PC-9 (cell line): Measurements from ENCODE around the gene NUTM1. TPM values are rescaled to one million over a fixed set of nuclear protein-coding genes. Genes with fewer than 3 reads are reported as not detected.
A peak's percentile ranks its signal among the peaks of the same experiment; 100 is the strongest.
"Not testable (repeated sequence)": the region's sequence is repeated elsewhere in the genome, so short reads cannot be mapped to it uniquely, and the experiment has no call there.

Experiments used
- BruUV-seq: library from RNA; stranded (reverse); fragments of 400-500 nt; replicated peaks from 2 replicates; lab custom pipeline; 2021; lab: Mats Ljungman, UMichigan
- CTCF ChIA-PET: fragments of 300-600 bp; sonication (Branson Sonifier 250); formaldehyde crosslinking; loops from one replicate; lab custom pipeline; 2022; ENCODE audit warnings: antibody characterized with exemption; lab: Charles Lee
- POLR2A ChIA-PET: fragments of 300-600 bp; sonication (Branson Sonifier 250); formaldehyde crosslinking; loops from one replicate; lab custom pipeline; 2022; ENCODE audit warnings: antibody characterized with exemption; ENCODE audit not compliant: unreplicated experiment; lab: Charles Lee
- DNase-seq, 2 experiments: peaks; one replicate each; pipeline versions ENCODE4 v3.0.0 to v3.0.0-alpha.2; 2015 to 2022; ENCODE audit warnings: mixed read lengths in 1 of 2
- H2AFZ ChIP-seq: fragments of 200-600 bp; sonication (generic); 2 replicates; pipeline ENCODE4 v1.8.1; 2017; ENCODE audit warnings: antibody characterized with exemption
- H3F3A ChIP-seq: fragments of 200-600 bp; sonication (generic); 2 replicates; pipeline ENCODE4 v1.8.1; 2017; ENCODE audit warnings: antibody characterized with exemption, mild to moderate bottlenecking, low read depth; ENCODE audit not compliant: insufficient read depth
- H3K27ac ChIP-seq: fragments of 200-600 bp; sonication (generic); 2 replicates; pipeline ENCODE4 v1.6.1; 2016; ENCODE audit warnings: mixed run types
- H3K27me3 ChIP-seq: fragments of 200-600 bp; sonication (generic); 2 replicates; pipeline ENCODE4 v1.6.1; 2016; ENCODE audit warnings: low read depth, mixed run types; ENCODE audit not compliant: insufficient read depth
- H3K36me3 ChIP-seq: fragments of 200-600 bp; sonication (generic); 2 replicates; pipeline ENCODE4 v1.6.1; 2016; ENCODE audit warnings: low read depth, mixed run types
- H3K4me1 ChIP-seq: fragments of 200-600 bp; sonication (generic); replicated peaks from 2 replicates; pipeline ENCODE4 v1.6.1; 2016; ENCODE audit warnings: mixed run types; ENCODE audit not compliant: insufficient read depth
- H3K4me2 ChIP-seq: fragments of 200-600 bp; sonication (generic); 2 replicates; pipeline ENCODE4 v1.6.1; 2017; ENCODE audit warnings: mixed run types
- H3K4me3 ChIP-seq: fragments of 200-600 bp; sonication (generic); 2 replicates; pipeline ENCODE4 v1.6.1; 2016; ENCODE audit warnings: mixed run types
- H3K79me2 ChIP-seq: fragments of 200-600 bp; sonication (generic); 2 replicates; pipeline ENCODE4 v1.6.1; 2017; ENCODE audit warnings: low read depth, mixed run types
- H3K9me2 ChIP-seq: fragments of 200-600 bp; sonication (generic); 2 replicates; pipeline ENCODE4 v1.8.1; 2017; ENCODE audit warnings: mild to moderate bottlenecking; ENCODE audit not compliant: insufficient read depth
- H3K9me3 ChIP-seq: fragments of 200-600 bp; sonication (generic); 2 replicates; pipeline ENCODE4 v1.8.1; 2016; ENCODE audit warnings: low read depth; ENCODE audit not compliant: insufficient read depth
- H4K20me1 ChIP-seq: fragments of 200-600 bp; sonication (generic); 2 replicates; pipeline ENCODE4 v1.8.1; 2017; ENCODE audit not compliant: insufficient read depth
- CTCF ChIP-seq: fragments of 200-600 bp; sonication (generic); conservative IDR thresholded peaks from 2 replicates; pipeline ENCODE4 v1.6.1; 2017; ENCODE audit warnings: mixed run types, antibody characterized with exemption, mild to moderate bottlenecking, moderate library complexity
- EZH2 ChIP-seq: fragments of 200-600 bp; sonication (generic); IDR thresholded peaks from 2 replicates; pipeline ENCODE4 v1.8.0; 2017; ENCODE audit warnings: antibody characterized with exemption, low read depth
- intact Hi-C: fragments of 100-400 bp; cut with micrococcal nuclease; formaldehyde crosslinking; loops from one replicate; pipeline ENCODE4 v1.10.0; 2022; ENCODE audit not compliant: unreplicated experiment
- total RNA-seq: library from RNA; stranded (reverse); gene quantifications from 2 replicates; pipeline ENCODE4 v1.2.3, GENCODE V29; 2021

Gene NUTM1
- total RNA-seq, 1 experiment from 2014 or later, result not detected

- H3K27me3 ChIP-seq, result no peaks in the 10 kb centered on the region
- POLR2A ChIA-PET, result no interaction called here
Measured at GRCh38 chr15:34370643-34371042, 27.5 kb downstream of the NUTM1 start.

GRCh38 chr15:34373951-34374350 is 30.8 kb downstream of the NUTM1 start:
- H3K27me3 ChIP-seq, result no peaks in the 10 kb centered on the region
- no peak overlapping the region for H3K4me3 ChIP-seq
- H3F3A ChIP-seq, result no peaks in the 10 kb centered on the region; the same call in 1 of the 2 replicates
- H3K27ac ChIP-seq, result no peak overlapping the region
- TF ChIP-seq CTCF (no peak), EZH2 (no peak)
- no peaks in the 10 kb centered on the region for H3K9me2 ChIP-seq
- no peaks in the 10 kb centered on the region for H3K4me1 ChIP-seq
- ChIA-PET POLR2A (no interaction called here), CTCF (no interaction called here)
- H4K20me1 ChIP-seq, result no peaks in the 10 kb centered on the region
- intact Hi-C loops, result no loop called here
- no peak overlapping the region for H2AFZ ChIP-seq
- H3K36me3 ChIP-seq, result no peaks in the 10 kb centered on the region
- H3K9me3 ChIP-seq, result no peaks in the 10 kb centered on the region
- no peak for DNase-seq
- no TSS peak for BruUV-seq
- H3K4me2 ChIP-seq, result no peak overlapping the region
- H3K79me2 ChIP-seq, result no peaks in the 10 kb centered on the region

More at GRCh38 chr15:34370643-34371042, 27.5 kb downstream of the NUTM1 start:
- CTCF ChIA-PET, result no interaction called here
- Histone ChIP-seq H3K27ac (no peak overlapping the region), H3F3A (no peaks in the 10 kb centered on the region; the same call in 1 of the 2 replicates), H2AFZ (no peak overlapping the region), H3K4me3 (no peak overlapping the region), H3K79me2 (peaks cover 5% of the 10 kb centered on the region), H3K9me2 (no peaks in the 10 kb centered on the region), H4K20me1 (no peaks in the 10 kb centered on the region), H3K4me1 (peaks cover 9% of the 10 kb centered on the region), H3K4me2 (no peak overlapping the region), H3K36me3 (no peaks in the 10 kb centered on the region), H3K9me3 (no peaks in the 10 kb centered on the region)
- no peak for TF ChIP-seq CTCF
- TF ChIP-seq EZH2, result no peak
- intact Hi-C loops, result no loop called here
- no TSS peak for BruUV-seq
- no peak for DNase-seq

GRCh38 chr15:34374816-34375215 is 31.7 kb downstream of the NUTM1 start:
- ChIA-PET CTCF (no interaction called here), POLR2A (no interaction called here)
- H3K79me2 ChIP-seq, result no peaks in the 10 kb centered on the region
- no TSS peak for BruUV-seq
- no peak overlapping the region for H3K4me2 ChIP-seq
- intact Hi-C loops, result no loop called here
- H3K9me3 ChIP-seq, result no peaks in the 10 kb centered on the region
- H3K27me3 ChIP-seq, result no peaks in the 10 kb centered on the region
- TF ChIP-seq CTCF, result no peak
- no peak for TF ChIP-seq EZH2
- no peaks in the 10 kb centered on the region for H3K4me1 ChIP-seq
- H2AFZ ChIP-seq, result no peak overlapping the region
- no peaks in the 10 kb centered on the region for H4K20me1 ChIP-seq
- no peaks in the 10 kb centered on the region for H3K9me2 ChIP-seq
- no peak overlapping the region for H3K27ac ChIP-seq
- no peaks in the 10 kb centered on the region for H3K36me3 ChIP-seq
- peak in 1 of 2 experiments; percentile 55 for DNase-seq
- no peak overlapping the region for H3K4me3 ChIP-seq
- H3F3A ChIP-seq, result no peaks in the 10 kb centered on the region; the same call in 1 of the 2 replicates

- BruUV-seq, intact Hi-C loops, POLR2A ChIA-PET: not testable (repeated sequence)
Measured at GRCh38 chr15:34375541-34375940, 32.4 kb downstream of the NUTM1 start.

More at GRCh38 chr15:34375541-34375940, 32.4 kb downstream of the NUTM1 start:
- H2AFZ ChIP-seq, H3K27me3 ChIP-seq, H3K9me2 ChIP-seq, H3K9me3 ChIP-seq, DNase-seq, H3K36me3 ChIP-seq, H3K4me3 ChIP-seq, H3K27ac ChIP-seq, H3F3A ChIP-seq, H3K4me1 ChIP-seq, H3K79me2 ChIP-seq, CTCF ChIA-PET, H4K20me1 ChIP-seq, H3K4me2 ChIP-seq: not testable (repeated sequence)
